GM23338 (cell line): ENCODE data around the gene UTP11. TPM values are rescaled to one million over a fixed set of nuclear protein-coding genes. Genes with fewer than 3 reads are reported as not detected.

Experiments
- NANOG ChIP-seq: IDR thresholded peaks from 2 replicates; pipeline ENCODE4 v1.6.1; 2016; ENCODE audit warnings: antibody characterized with exemption, borderline replicate concordance
- POLR2AphosphoS5 ChIP-seq: IDR thresholded peaks from 2 replicates; pipeline ENCODE4 v1.6.1; 2016; ENCODE audit warnings: antibody characterized with exemption, low read depth
- STAT1 ChIP-seq: IDR thresholded peaks from one replicate; pipeline ENCODE4 v1.6.1; 2016; ENCODE audit warnings: antibody characterized with exemption; ENCODE audit not compliant: unreplicated experiment
- ZNF114 ChIP-seq: fragments of 250-450 bp; sonication (Bioruptor Pico); IDR thresholded peaks from 2 replicates; pipeline ENCODE4 v1.5.0; 2020; ENCODE audit warnings: mild to moderate bottlenecking, moderate library complexity
- ZNF331 ChIP-seq: fragments of 250-450 bp; sonication (Bioruptor Pico); IDR thresholded peaks from 2 replicates; pipeline ENCODE4 v1.5.0; 2020; ENCODE audit warnings: low read depth, mild to moderate bottlenecking, moderate library complexity
- polyA plus RNA-seq: library from polyadenylated mRNA; unstranded; fragments of >200 nt; fragmentation: Nextera tagmentation; extraction: Ambion mirVana; gene quantifications from 2 replicates; pipeline ENCODE4 v1.2.1, GENCODE V29; 2016
- total RNA-seq: library from RNA; depleted of rRNA; stranded (reverse); fragments of >200 nt; shearing (Covaris generic); gene quantifications from 2 replicates; pipeline ENCODE4 v1.2.3, GENCODE V29; 2014
- TF ChIP-seq, protein P1 (sequence below): fragments of 250-450 bp; sonication (Bioruptor Pico); IDR thresholded peaks from 2 replicates; pipeline ENCODE4 v1.5.0; 2020; ENCODE audit warnings: mild to moderate bottlenecking, moderate library complexity
- TF ChIP-seq, protein P2 (sequence below): IDR thresholded peaks from 2 replicates; pipeline ENCODE4 v1.6.1; 2016; ENCODE audit warnings: antibody characterized with exemption

The UTP11 gene
- total and polyA plus RNA-seq, 2 experiments from 2014 or later: 67.8 to 105 TPM

DNA sequence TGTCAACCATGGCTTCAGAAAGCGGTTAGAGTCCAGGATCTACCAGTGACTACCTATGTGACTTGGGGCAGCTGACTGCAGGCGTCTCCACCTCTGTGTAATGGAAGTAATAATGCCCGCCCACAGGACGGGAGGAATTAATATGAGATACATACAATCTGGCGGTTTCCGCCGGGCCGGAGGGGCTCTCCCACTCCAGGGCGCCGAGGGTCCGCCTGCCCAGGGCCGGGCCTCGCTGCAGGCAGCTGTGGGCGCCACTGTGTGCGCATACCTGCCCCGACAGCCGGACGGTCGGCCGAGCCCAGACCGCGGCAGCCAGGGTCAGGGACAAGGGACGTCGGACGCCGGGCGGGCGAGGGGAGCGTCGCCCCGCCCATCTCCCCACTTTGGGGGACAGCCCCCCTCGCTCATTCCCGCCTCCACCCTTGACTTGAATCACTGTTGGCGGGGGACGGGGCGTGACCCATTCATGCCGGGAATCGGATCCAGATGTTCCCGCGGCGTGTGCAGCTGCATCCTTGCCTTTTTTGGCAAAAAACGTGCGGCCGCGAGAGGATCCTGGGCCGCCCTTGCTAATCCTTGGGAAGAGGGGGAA lies 16.7 kb upstream of the UTP11 start (continued):
- TF ChIP-seq, protein P1, sequence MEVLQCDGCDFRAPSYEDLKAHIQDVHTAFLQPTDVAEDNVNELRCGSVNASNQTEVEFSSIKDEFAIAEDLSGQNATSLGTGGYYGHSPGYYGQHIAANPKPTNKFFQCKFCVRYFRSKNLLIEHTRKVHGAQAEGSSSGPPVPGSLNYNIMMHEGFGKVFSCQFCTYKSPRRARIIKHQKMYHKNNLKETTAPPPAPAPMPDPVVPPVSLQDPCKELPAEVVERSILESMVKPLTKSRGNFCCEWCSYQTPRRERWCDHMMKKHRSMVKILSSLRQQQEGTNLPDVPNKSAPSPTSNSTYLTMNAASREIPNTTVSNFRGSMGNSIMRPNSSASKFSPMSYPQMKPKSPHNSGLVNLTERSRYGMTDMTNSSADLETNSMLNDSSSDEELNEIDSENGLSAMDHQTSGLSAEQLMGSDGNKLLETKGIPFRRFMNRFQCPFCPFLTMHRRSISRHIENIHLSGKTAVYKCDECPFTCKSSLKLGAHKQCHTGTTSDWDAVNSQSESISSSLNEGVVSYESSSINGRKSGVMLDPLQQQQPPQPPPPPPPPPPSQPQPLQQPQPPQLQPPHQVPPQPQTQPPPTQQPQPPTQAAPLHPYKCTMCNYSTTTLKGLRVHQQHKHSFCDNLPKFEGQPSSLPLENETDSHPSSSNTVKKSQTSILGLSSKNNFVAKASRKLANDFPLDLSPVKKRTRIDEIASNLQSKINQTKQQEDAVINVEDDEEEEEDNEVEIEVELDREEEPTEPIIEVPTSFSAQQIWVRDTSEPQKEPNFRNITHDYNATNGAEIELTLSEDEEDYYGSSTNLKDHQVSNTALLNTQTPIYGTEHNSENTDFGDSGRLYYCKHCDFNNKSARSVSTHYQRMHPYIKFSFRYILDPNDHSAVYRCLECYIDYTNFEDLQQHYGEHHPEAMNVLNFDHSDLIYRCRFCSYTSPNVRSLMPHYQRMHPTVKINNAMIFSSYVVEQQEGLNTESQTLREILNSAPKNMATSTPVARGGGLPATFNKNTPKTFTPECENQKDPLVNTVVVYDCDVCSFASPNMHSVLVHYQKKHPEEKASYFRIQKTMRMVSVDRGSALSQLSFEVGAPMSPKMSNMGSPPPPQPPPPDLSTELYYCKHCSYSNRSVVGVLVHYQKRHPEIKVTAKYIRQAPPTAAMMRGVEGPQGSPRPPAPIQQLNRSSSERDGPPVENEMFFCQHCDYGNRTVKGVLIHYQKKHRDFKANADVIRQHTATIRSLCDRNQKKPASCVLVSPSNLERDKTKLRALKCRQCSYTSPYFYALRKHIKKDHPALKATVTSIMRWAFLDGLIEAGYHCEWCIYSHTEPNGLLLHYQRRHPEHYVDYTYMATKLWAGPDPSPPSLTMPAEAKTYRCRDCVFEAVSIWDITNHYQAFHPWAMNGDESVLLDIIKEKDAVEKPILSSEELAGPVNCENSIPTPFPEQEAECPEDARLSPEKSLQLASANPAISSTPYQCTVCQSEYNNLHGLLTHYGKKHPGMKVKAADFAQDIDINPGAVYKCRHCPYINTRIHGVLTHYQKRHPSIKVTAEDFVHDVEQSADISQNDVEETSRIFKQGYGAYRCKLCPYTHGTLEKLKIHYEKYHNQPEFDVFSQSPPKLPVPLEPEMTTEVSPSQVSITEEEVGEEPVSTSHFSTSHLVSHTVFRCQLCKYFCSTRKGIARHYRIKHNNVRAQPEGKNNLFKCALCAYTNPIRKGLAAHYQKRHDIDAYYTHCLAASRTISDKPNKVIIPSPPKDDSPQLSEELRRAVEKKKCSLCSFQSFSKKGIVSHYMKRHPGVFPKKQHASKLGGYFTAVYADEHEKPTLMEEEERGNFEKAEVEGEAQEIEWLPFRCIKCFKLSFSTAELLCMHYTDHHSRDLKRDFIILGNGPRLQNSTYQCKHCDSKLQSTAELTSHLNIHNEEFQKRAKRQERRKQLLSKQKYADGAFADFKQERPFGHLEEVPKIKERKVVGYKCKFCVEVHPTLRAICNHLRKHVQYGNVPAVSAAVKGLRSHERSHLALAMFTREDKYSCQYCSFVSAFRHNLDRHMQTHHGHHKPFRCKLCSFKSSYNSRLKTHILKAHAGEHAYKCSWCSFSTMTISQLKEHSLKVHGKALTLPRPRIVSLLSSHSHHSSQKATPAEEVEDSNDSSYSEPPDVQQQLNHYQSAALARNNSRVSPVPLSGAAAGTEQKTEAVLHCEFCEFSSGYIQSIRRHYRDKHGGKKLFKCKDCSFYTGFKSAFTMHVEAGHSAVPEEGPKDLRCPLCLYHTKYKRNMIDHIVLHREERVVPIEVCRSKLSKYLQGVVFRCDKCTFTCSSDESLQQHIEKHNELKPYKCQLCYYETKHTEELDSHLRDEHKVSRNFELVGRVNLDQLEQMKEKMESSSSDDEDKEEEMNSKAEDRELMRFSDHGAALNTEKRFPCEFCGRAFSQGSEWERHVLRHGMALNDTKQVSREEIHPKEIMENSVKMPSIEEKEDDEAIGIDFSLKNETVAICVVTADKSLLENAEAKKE (CRISPR knock-in tag): no peak
- TF ChIP-seq ZNF331 (CRISPR knock-in tag): no peak
- TF ChIP-seq STAT1: no peak
- TF ChIP-seq POLR2AphosphoS5: peak; percentile 94
- TF ChIP-seq ZNF114 (CRISPR knock-in tag): no peak
- TF ChIP-seq, protein P2, sequence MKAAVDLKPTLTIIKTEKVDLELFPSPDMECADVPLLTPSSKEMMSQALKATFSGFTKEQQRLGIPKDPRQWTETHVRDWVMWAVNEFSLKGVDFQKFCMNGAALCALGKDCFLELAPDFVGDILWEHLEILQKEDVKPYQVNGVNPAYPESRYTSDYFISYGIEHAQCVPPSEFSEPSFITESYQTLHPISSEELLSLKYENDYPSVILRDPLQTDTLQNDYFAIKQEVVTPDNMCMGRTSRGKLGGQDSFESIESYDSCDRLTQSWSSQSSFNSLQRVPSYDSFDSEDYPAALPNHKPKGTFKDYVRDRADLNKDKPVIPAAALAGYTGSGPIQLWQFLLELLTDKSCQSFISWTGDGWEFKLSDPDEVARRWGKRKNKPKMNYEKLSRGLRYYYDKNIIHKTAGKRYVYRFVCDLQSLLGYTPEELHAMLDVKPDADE: peak; percentile 51; the same call in 1 of the 2 replicates
- no peak for TF ChIP-seq NANOG
